HG03520 (cell line): ENCODE measurements around the gene CYP2W1.
A peak's percentile ranks its signal among the peaks of the same experiment; 100 is the strongest.
"Not testable (repeated sequence)": the region's sequence is repeated elsewhere in the genome, so short reads cannot be mapped to it uniquely, and the experiment has no call there.

ENCODE experiments used
- ATAC-seq: cut with Tn5 transposase; IDR thresholded peaks from one replicate; pipeline ENCODE4 v1.9.1; 2021; ENCODE audit warnings: mild to moderate bottlenecking, moderate library complexity; ENCODE audit not compliant: unreplicated experiment

CYP2W1 gene

DNA sequence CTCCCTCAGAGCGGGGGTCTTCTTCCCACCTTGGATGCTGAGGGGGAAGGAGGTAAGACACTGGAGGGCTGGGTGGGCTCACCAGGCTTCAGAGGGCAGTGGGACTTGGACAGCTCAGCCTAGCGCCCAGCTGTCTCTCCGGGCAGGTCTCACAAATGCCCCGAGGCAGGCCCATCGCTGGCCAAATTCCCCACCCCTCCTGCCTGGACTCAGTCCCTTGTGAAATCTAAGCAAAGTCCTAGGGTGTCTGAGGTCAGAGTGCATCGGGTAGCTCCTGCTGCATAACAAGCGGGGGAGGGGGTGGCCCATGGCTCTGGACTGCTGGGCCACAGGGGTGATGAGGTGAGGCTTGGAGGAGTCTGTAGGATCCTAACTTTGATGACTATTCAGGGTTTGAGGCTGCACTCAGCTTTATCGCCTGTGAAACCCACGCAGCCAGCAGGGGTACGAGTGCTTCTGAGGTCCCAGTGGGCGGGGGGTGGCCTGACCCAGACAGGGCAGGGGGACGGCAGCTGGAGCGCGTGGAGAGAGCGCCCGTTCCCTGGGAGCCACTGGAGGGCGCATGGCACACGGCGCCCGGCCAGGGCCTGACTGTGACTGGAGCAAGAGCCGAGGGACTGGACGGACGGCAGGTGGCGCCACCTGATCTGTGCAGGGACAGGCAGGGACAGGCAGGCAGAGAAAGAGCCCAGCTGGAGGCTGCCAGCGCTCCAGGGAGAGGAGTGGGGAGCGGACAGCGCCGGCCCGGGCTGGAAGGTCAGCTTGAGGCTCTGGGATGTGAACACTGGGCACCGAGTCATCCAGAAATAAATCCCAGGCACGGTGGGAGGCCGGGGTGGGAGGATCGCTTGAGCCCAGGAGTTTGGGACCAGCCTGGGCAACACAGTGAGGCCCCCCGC is 10.0 kb downstream of the CYP2W1 start:
- peak; percentile 86 for ATAC-seq

DNA sequence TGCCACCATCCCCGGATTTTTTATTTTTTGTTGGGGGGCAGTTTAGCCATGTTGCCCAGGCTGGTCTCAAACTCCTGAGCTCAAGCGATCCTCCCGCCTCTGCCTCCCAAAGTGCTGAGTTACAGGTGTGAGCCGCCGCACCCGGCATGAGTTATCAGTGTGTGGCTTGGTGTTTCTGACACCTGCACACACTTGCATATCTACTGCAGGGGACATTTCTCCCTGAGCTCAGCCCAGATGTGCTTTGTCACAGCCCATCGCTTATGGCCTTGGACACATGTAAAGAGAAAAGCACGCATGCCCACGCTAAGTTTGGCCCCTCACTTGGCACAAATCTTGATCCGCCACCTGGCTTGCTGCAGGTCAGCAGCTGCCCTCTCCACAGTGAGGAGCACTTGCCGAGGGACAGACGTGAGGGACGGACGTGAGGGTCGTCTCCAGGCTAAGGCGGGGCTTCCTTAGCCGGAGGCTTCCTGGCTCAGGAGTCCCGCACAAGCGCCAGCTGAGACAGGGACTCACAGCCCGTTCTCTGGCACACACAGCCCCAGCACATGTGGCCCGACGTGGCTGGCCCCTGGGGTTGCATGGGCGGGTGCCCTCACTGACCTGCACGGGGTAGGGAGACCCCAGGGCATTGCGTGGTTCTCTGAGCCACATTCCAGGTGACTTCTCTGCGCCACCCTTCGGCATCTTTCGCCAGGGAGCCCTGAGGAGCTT is 11.8 kb downstream of the CYP2W1 start:
- ATAC-seq, result no peak

DNA sequence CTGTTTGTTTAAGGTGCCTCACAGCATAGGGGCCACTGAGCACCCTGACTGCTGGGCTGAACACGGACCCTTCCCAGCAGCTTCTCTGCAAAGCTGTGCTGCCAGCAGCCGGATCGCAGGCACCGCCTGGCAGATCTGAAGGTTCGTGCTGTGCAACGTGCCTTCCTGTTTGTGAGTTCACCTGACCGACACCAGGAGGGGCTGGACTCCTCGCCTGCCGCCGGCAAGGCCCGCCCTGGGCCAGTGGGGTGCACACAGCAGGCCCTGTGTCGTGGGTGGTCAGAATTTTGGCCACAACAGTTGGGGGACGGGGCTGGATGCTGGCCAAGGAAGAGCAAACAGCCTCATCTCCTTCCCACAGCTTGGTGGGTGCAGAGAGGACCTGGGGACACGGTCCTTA is 12.6 kb downstream of the CYP2W1 start:
- no peak for ATAC-seq

DNA sequence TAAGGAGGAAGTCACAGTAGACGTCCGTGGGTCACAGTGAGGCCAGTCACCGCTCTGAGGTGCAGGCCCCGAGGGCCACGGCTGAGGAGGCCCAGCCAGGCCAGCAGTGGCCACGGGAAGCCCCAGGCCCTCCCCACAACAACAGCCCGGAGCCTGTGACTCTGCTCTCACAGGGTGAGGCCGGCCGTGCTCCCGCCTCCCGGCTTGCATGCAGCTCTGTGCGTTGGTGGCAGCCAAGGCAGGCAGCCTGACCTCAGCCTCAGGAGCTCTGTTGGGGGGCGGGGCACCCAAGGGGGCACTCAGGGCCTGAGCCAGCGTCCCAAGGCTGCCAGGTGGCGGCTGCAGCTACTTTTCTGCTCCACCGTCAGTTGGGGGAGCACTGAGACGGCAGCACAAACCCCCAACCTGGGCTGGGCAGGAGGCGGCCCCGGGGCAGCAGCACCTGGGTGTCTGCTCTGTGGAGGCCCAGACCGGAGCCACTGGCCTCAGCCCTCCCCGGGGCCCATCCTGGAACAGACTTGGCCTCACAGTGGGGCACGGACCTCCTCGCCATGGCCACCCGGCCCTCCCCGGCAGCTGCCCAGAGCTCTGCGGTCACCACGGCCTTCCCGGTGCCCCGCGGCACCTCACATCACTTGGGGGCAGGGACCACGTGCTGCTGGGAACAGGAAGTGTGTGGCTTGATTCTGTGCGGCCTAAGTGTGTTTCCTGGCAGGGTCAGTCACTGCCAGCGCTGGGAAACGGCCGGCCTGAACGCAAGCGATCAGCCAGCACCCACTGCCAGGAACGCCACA is 13.3 kb downstream of the CYP2W1 start:
- no peak for ATAC-seq

DNA sequence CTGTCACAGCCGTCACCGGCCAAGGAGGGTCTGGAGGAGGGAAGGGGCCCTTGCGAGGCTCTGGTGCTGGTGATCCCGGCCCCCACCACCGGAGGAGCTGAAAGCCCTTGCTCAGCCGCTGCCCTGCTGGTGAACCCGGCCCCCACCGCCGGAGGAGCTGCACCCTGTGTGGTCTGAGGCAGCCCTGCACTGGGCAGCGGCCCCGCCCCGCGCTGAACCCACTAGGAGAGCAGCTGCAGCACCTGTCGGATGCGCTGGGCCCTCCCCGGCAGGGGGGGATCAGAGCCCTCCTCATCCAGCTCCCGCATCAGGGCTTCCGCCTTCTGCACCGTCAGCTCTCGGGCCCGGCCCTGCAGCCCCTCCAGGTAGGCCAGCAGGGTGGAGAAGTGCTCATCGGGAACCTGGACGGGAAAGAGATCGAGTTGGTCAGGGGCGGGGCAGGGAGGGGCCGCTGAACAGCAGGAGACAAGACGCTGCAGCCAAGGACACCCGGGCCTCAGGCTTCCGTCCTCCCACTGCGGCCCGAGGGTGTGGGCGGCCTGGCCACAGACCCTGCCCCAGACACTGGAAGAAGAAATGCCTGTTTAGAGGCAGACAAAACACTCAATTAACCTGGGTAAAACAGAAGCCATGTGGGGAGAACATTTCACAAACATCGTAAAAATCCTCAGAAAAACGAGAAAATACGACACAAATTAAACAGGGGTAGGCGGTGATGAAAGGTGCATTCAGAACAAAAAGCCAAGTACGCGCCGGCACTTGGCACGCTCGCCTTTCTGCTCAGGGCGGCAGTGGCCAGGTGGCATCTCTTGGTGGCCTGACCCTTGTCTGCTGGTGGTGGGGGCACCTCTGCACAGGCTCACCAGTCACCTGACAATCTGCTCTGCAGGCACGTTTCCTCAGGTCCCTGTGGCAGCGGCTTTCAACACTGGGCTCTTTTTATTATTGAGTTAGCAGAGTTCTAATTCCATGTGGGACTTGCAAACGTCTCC is 14.7 kb downstream of the CYP2W1 start:
- no peak for ATAC-seq

DNA sequence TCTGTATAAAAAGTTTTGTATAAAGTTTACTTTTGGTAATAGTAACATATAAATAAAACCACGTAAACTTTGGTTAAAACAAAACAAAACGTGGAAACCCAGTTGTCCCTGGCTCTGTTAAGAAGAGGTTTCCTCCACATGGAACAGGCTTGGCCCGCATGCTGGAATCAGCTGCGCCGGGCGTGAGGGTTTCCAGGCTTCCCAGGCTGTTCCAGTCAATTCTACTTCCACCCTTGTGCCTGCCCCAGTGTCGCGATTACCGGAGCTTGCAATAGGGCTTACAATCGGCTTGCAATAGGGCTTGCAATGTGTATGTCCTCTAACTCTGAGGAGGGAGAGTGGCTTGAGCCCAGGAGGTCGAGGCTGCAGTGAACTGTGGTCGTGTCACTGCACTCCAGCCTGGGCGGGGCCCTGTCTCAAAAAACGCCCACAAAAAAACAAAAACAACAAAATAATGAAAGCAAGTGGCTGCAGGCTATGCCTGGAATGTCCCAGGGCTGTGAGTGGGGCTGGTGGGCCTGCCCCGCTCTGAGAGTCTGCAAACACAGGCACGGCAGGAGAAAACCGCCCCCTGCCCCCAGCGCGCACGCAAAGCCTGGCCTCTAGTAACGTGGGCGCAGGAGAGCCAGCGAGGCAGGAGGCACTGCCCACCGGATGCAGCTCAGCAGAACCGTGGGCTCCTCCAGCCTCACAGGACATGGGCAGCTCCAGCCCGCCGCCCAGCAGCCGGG is 16.3 kb downstream of the CYP2W1 start:
- no peak for ATAC-seq

DNA sequence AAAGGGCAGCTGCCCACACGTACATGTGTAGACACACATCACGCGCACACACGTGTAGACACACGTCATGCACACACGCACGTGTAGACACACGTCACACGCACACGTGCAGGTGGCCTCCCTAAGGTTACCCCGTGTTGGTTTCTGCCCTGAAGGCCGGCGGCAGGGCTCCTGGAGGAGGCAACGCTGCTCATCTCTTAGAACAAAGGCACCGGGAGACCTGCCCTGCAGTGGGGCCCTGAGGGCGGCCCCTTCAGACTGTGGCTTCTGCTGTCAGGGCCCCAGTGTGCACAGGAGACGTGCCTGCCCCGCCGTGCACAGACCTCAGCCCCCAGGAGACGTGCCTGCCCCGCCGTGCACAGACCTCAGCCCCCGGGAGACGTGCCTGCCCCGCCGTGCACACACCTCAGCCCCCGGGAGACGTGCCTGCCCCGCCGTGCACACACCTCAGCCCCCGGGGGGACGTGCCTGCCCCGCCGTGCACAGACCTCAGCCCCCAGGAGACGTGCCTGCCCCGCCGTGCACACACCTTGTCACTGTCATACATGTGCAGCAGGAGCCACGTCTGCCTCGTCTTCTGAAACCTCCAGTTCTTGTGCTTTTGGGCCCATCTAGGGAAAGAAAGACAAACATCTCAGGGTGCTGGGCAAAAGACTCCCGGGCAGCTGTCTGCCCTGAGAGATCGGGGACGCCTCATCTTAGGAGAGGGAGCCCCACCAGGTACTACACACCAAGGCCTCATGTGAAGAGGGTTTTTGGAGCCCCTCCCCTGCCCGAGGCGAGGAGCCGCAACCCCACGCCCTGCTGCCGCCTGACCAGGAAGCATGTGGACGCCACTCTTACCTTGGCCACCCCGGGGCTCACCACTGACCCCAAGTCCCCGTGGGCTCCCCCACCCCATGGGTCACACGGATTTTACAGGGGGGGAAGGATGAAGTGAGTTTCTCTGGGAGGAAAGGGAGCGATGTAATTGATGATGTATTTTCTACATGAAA is 17.3 kb downstream of the CYP2W1 start:
- peak; percentile 45 for ATAC-seq

DNA sequence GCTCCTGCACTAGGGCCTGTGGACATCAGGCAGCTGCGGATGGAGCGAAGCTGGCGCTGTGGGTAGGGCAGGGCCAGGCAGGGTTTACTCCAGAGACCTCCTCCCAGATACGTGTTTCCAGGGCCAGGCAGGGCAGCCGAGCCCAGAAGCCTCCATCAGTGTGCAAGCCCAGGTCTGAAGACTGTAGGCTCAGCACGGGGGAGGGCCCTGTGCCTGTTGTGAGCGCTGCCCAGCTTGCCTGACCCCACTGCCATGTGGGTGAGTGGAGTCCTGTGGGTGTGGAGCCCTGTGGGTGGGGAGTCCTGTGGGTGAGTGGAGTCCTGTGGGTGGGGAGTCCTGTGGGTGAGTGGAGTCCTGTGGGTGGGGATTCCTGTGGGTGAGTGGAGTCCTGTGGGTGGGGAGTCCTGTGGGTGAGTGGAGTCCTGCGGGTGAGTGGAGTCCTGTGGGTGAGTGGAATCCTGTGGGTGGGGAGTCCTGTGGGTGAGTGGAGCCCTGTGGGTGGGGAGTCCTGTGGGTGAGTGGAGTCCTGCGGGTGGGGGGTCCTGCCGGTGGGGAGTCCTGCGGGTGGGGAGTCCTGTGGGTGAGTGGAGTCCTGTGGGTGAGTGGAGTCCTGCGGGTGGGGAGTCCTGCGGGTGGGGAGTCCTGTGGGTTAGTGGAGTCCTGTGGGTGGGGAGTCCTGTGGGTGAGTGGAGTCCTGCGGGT is 18.2 kb downstream of the CYP2W1 start:
- ATAC-seq, result not testable (repeated sequence)

DNA sequence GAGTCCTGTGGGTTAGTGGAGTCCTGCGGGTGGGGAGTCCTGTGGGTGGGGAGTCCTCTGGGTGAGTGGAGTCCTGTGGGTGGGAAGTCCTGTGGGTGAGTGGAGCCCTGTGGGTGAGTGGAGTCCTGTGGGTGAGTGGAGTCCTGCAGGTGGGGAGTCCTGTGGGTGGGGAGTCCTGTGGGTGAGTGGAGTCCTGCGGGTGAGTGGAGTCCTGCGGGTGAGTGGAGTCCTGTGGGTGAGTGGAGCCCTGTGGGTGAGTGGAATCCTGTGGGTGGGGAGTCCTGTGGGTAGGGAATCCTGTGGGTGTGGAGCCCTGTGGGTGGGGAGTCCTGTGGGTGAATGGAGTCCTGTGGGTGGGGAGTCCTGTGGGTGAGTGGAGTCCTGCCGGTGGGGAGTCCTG is 19.0 kb downstream of the CYP2W1 start:
- not testable (repeated sequence) for ATAC-seq

DNA sequence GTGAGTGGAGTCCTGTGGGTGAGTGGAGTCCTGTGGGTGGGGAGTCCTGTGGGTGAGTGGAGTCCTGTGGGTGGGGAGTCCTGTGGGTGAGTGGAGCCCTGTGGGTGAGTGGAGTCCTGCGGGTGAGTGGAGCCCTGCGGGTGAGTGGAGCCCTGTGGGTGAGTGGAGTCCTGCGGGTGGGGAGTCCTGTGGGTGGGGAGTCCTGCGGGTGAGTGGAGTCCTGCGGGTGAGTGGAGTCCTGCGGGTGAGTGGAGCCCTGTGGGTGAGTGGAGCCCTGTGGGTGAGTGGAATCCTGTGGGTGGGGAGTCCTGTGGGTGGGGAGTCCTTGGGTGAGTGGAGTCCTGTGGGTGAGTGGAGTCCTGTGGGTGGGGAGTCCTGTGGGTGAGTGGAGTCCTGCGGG is 19.5 kb downstream of the CYP2W1 start:
- ATAC-seq, result not testable (repeated sequence)

DNA sequence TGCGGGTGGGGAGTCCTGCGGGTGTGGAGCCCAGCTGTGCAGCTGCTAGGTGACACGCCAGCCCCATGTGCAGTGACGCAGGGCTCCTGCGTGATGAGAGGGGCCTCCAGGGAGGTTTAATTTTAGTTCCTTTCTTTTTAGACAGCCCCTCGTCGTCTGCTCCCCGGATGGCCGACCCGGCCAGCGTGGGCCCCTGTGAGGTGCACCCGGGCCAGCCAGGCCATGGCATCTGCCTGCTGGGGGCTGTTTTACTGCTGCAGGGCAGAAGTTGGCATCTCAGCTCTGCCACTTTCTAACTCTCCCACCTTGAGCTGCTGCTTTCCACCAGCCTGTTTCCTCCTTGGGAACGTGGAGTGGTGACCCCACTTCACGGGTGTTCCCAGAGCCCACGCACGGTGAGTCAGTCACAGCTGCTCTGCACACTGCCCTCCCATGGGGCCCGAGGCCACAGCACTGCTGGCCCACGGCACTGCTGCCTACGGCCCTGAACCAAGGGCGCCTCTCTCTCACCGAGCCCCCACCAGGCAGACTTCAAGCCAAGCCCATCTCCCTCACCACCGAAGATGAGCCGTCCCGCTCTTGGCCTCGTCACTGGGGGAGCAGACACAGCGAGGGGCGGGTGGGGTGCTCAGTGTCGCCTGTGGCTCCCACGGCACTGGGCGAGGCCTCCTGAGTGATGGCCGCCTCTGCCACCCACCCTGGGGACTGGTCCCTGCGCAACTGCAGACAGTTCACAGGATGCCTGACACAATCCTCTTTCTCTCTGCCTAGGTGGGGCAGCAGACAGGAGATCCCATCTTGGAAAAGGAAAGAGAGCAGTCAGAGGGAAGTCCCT is 21.3 kb downstream of the CYP2W1 start:
- ATAC-seq, result no peak

DNA sequence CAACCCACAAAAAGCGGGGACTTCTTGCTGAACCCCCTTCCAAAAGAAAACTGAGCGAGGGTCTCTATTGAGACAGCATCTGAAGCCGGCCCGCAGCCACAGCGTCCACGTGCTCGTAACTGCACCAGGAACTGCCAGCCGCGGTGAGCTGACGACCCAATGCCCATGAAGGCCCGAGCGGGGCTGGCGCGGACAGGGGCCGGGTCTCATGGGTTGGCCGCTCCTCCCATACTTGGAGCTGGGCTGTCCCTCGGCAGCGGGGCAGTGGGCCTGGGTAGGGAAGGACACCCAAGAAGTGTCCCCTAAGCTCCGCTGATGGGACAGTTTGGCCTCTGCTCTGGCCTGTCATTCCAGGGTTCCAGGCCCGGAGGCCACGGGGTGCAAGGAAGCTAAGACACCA is 22.3 kb downstream of the CYP2W1 start:
- ATAC-seq, result no peak

DNA sequence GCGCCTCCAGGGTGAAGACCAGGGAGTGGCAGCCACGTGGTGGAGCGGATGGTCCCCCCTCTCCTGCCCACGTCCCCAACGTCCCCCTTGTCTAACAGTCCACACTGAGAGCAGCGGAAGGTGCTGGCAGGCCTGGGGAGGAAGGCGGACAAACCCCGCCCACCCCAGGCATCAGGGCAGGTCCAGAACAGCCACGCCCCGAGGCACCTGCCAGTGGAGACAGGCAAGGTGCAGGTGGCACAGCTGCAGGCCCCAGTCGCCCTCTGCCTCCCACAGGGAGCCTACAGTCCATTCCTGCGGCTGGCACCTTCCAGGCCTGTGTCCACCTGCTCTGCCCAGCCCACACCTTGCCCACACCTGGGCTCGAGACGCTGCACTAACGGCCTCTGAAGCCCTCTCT is 24.9 kb downstream of the CYP2W1 start:
- ATAC-seq, result no peak

DNA sequence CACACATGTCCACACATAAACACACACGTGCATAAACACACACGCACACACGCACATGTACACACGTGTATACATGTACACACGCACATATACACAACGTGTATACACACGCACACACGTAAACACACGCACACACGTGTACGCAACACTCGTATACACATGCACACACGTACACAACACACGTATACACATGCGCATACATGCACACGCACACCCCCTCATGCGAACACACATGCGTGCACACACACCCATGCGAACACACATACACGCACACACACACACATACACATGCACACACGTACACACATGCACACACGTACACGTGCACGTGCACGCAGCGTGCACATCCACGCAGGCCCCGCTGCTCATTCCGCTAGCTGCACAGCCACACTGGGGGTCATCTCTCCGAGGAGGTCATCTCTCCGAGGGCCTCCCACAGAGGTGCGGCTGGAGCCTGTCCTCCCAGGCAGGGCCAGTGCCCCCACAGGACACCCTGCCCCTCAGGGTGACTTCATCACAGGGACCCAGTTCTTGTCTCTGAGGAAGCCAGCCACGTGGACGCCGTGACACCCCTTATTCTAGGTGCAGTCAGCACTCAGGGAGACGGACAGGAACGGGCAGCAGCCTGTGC is 25.9 kb downstream of the CYP2W1 start:
- ATAC-seq, result no peak

DNA sequence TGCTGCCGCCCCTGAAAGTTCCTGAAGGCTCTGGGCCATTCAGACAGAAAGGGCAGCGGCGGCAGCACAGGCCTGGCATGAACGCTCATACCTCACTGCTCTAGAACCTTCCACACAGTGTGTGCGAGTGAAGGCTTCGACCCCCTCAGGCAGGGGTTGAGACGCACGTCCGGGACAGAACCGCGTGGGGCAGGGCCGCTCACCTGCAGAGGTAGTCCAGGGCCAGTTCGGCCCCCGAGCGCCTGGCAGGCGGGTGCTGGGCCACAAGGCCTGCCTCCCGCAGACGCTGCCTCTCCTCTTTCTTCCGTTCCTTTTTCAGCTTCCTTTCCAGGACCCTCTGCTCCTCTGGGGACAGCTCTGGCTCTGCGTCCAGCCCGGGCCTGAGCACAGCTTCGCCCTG is 26.8 kb downstream of the CYP2W1 start:
- ATAC-seq, result no peak

DNA sequence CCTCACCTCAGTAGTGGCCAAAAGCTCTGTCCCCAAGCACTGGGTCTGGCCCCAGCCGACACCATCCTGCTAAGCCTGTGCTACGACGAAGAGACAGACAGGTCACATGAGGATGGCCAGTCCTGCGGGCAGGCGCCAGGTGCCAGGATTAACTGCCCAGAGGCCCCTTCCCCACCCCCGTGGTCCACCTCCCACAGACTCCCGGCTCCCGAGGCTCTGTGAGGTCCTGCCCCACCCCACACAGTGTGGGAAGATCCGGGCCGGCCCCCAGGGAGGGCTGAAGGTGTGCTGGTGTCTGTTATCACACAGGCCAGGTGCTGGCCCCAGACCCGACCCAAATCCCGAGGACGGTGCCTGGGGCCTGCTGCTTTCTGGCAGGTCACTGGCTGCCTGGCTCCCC is 27.2 kb downstream of the CYP2W1 start:
- ATAC-seq, result no peak
